HG03571 (cell line): ENCODE results near the gene DGKE.

Experiments
- ATAC-seq: cut with Tn5 transposase; IDR thresholded peaks from one replicate; pipeline ENCODE4 v1.9.1; 2021; ENCODE audit not compliant: unreplicated experiment

DGKE gene

GRCh38 chr17:56833809-56834379, at the start of gene DGKE, which contains the start of gene C17orf67:
TSS of gene DGKE (plus strand) at chr17:56834151. CDS start at chr17:56834796, 645 bp downstream.
TSS of gene C17orf67 (minus strand) at chr17:56833920. CDS start at chr17:56815810, 18,110 bp downstream.
- peak; percentile 63 for ATAC-seq

DNA sequence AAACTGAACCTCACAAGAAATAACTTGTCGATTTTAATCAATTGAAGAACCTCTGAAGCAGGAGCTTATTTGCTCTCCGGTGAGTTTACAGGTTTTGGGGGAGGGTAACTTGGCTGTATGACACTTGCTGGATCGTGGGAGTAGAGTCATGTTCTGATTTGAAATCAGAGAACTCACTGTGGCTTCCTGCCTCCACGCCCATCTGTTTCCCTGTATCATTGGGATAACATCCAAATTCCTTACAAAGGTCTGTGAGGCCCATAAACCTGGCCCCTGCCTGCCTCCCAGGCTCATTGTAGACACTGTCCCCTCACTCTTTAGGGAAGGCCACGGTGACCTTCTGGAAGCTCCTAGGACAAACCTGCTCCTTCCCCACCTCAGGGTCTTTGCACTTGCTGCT, 48.5 kb upstream of the DGKE start:
- no peak for ATAC-seq

DNA sequence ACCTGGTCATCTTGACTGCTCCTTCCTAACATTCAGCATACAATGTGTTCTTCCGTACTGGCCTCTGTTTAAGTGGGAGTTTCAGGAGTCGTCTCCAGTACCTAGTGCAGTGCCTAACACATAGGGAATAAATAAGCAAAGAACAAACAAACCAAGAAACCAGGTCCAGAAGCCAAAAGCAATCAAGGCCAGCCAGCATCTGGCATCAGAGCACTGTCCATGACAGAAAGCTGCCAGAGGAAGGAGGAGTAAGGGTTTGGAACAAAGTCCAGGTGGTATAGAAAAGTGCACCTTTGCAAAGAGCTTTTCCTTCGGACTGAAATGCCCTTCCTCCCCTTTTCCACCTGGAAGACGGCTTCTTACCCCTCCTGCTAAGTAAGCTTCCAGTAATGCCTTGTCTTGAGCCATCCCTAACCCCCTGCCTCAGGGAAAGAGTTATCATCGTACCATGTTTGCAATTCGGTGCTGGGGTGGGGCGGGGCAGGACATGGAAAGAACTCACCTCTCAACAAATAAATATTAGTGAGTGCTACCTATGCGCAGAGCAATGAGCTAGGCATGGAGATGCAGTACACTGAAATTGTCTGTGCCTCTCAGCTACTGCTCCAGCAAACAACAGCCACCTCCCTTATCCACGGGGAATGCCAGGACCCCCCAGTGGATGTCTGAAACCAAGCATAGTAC, 47.8 kb upstream of the DGKE start:
- no peak for ATAC-seq

DNA sequence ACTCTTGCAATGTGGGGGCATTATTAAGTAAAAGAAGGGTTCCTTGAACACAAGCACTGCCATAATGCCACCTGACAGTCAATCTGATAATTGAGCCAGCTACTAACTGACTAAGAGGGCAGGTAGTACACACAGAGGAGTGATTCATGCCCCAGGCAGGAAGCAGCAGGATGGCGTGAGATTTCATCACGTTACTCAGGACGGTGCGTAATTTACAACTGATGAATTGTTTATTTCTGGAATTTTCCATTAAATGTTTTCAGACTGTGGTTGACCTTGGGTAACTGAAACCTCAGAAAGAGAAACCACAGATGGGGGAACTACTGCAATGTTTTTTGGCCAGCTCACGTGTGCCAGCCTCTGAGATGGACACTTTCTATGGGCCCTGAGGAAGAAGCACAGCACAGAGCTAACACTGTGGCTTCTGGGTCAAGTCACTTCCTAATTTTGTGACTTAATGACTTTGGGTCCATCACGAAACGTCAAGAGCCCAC, 46.9 kb upstream of the DGKE start:
- ATAC-seq, result peak; percentile 64

DNA sequence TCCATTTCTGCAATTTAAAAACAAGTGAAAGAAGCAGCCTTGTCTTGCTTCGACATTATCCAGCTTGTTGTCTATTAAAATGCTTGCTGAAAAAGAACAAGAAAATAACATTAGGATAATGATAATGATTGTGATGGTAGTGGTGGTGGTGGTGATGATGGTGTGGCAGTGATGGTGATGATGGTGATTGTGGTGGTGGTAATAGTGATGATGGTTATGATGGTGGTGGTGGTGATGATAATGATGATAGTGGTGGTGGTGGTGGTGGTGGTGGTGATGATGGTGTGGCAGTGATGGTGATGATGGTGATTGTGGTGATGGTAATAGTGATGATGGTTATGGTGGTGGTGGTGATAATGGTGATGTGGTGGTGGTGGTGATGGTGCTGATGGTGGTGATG, 41.7 kb upstream of the DGKE start:
- ATAC-seq, result no peak

DNA sequence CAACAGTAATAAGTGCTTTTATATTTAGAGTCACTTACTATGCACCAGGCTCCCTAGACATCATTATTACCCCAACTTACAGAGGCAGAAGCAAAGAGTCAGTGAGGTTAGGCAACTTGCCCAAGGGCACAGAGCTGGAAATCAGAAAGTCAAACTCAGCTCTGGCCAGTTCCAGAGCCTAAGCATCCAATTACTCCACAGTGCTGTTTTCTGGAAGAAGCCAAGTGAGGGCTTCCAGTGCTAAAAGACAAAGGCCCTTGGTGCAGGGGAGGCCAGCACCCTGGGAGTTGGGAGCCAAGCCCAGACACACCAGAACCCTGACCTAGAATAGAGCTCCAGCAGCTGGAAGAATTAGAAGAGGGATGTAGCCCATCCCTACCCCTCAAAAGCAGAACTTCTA, 40.4 kb upstream of the DGKE start:
- ATAC-seq, result no peak

- ATAC-seq, result no peak
Observed at GRCh38 chr17:56793957-56794356, 40.0 kb upstream of the DGKE start.

GRCh38 chr17:56795221-56795865, 38.6 kb upstream of the DGKE start:
- no peak for ATAC-seq

- ATAC-seq, result no peak
Observed at GRCh38 chr17:56796536-56796935, 37.4 kb upstream of the DGKE start.

GRCh38 chr17:56798916-56799315, 35.0 kb upstream of the DGKE start:
- no peak for ATAC-seq

DNA sequence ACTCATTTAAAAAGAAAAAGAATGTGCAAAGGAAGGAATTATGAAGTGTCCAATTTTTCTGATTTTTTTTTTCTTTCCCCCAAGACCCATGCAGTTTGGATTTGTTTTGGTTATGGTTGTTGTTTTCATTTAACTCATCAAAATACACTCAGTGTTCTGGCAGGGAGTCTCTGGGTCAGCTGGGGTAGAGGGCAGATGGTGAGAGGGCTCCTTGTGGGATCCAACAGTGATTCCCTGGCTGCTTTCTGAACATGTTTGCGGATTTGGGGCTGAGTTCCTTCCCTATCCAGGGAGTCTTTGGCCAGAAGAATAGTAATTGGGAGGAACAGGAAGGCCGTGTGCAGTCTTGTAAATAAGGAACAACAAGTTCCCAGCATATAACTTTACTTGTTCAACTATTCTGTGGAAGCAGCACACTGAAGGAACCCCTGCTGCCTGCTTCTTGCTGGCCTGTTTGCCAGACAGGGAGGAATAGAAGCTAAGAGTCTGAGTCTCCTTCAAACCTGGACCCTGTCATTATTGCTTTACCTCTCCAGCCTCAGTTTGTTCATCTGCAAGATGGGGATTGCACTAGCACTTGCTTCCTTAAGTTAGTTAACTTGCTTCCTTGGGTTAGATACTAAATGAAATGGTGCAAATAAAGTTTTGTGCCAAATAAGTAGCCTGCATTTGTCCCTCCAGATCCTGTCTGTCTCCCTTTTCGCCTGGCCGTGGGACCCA, 32.3 kb upstream of the DGKE start:
- no peak for ATAC-seq

- ATAC-seq, result no peak
Observed at GRCh38 chr17:56803071-56803470, 30.9 kb upstream of the DGKE start.

GRCh38 chr17:56804454-56804853, 29.5 kb upstream of the DGKE start:
- no peak for ATAC-seq

DNA sequence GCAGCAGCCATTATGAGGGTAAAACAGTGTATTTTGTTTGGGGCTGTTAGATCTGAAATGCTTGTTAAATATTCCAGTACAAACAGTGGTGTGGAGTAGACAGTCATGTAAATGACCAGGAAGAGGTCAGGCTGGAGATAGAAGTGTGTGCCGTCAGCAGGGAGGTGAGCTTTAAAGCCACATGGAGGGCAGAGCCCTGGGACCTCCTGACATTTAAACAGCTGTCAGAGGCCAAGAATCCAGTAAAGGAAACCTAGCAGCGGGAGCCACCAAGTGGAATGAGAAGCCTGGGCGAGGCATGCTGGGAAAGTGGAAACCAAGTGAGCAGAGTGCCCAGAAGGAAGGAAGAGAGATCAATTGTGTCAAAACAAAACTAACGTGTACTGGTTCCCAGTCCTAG, 27.0 kb upstream of the DGKE start:
- no peak for ATAC-seq

DNA sequence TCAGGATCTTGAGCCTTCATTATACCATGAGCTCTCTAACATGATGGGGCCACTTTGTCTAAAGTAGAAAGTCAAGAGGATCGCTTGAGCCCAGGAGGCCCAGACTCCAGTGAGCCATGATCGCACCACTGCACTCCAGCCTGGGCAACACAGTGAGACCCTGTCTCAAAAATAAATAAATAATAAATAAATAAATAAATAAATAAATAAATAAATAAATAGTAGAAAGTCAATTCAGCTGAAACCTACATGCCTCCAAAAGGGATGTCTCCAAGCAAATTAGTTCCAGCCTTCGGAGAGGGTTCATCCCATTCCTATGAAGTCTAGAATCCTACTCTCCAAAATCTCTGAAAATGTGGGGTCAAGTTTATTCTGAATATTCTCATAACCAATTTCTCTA, 26.2 kb upstream of the DGKE start:
- no peak for ATAC-seq

- ATAC-seq, result no peak
Observed at GRCh38 chr17:56808503-56808902, 25.4 kb upstream of the DGKE start.

DNA sequence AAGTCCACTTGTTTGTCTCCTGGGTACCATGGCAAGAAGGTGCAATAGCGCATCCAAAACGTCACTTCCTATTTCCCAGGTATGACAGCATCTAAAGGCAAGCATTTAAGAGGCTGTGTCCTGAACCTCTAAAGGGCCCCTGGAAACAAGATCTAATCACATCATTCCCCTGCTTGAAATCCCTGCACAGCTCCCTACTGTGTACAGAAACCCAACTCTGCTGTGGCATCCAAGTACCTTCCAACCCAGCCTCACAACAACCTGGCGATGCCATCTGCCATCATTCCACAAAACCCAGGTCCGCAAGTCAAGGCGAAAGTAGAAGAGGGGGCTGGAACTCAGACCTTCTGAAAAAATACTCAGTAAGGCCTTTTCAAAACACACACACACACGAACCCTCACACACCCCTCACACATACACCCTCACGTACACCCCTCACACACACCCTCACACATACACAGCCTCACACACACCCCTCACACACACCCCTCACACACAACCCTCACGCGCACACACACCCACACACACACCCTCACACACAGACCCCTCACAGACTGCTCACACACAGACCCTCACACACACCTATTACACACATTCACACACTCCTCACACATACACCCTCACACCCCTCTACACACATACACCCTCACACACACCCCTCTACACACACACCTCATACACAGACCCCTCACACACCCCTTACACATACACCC, 24.7 kb upstream of the DGKE start:
- no peak for ATAC-seq

DNA sequence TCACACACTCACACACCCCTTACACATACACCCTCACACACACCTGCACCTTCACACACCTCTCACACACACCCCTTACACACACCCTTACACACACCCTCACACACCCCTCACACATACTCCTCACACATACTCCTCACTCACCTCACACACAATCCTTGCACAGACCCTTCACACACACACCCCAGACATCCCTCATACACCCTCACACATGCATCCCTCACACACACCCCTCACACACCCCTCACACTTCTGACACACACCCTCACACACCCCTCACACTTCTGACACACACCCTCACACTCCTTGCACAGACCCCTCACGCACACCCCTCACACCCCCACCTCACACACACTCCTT, 24.2 kb upstream of the DGKE start:
- ATAC-seq, result no peak

DNA sequence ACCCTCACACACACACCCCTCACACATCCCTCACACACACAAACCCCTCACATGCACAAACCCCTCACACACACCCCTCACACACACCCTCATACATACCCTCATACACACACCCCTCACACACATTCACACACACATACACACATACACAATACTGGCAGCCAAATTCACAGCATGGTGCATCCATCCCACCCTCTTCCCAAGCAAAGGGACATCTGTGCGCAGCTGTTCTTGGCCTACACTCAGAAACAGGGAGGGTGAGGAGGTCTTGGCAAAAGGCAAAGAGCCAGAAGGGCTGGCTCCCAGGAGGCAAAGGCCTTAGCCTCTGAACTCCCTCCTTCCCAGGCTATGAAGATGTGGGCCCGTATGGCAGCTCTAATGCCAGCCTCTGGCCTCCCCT, 23.6 kb upstream of the DGKE start:
- ATAC-seq, result no peak

DNA sequence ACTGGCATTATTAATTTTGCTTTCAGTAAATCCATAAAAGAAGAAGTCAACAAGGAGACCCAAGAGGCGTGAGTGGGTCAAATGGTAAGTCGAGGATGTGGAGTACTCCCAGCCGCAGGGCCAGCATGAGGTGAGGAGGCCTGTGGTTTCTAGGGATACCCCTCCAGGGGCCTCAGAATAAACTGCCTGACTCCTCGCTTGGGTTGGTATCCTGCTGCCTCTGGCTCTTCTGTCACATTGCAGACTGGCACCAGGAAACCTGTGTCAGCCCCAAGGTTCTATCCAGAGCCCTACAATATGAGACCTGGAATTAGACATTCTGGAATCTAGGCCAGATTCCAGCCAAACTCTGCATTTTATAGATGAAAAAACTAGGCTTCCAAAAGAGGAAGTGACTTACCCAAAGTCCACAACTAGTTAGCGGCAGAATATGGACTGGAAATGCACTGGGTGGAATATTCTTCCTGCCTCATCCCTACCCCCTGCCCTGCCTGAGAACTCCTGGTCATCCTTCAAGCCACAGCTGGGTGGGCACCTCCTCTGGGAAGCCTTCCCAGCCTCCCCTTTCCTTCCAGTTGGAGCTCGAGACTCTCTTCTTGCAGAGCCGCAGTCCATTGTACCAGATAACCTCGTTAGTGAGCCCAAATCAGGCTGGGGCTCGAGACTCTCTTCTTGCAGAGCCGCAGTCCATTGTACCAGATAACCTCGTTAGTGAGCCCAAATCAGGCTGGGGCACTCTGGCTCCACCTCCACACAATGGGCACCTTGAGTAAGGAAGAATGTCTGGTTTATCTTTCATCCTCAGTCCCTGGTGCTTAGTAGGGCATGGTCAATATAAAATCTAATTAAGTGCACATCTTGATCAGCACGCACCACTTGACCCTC, 22.8 kb upstream of the DGKE start:
- no peak for ATAC-seq
